ENCODE results near the gene FANK1.

- TF ChIP-seq POLR2A (IDR thresholded peaks at IDR 0.05), result no peak
- TF ChIP-seq CTCF (IDR thresholded peaks at IDR 0.05), result no peak
Measured at GRCh38 chr10:125857185-125857760, 39.1 kb upstream of the FANK1 start.

All from uterus (tissue), 2 donors.